ENCODE data around the gene HMG20B. TPM values are rescaled to one million over a fixed set of nuclear protein-coding genes. Genes with fewer than 3 reads are reported as not detected.

Gene HMG20B
- total RNA-seq, 1 donor from 2014 or later: 51.4 TPM

DNA sequence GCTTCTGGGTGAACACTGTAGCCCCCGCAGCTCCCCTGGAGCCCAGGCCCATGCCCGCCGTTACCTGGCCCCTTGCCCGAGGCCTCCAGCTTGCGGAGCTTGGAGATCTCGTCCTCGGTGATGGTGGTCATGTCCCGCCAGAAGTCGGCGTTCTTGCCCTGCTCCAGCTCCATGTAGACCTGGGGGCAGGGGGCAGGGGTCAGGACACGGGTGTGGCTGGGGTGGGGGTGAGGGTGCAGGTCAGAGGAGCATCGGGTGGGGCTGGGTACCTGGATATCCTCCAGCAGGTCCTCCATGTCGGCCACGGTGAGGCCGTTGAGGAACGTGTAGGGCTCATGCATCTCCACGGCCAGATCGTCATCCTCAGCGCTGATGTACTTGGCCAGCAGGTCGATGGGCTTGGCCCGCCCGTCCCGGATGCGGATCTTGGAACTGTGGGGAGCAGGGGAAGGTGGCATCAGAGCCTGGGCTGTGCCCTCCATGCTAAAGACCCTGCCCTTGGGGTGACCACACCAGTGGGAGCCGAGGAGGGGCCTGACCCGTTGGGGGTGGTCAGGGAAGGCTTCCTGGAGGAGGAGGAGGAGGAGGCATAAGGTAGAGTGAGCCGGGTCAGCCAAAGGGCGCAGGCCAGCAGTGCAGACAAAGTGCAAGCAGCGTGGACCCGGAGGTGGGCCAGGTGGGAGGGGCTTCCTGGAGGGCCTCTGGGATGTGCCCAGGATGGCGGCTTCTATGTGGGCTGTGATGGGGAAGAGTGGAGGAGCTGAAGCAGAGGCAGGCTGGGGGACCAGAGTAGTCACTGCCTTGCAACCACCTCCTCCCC, 46.3 kb downstream of the HMG20B start:
- peaks cover 3% of the 10 kb centered on the region for H3F3A ChIP-seq (ENCODE audit: low read depth)
- Mint-ChIP-seq H3K9me3 (no peaks in the 10 kb centered on the region), H3K27ac (no peak overlapping the region), H3K36me3 (peaks cover 2% of the 10 kb centered on the region), H3K4me3 (no peak overlapping the region), H3K27me3 (ENCODE audit: insufficient read depth, low read depth) (no peaks in the 10 kb centered on the region), H3K4me1 (peaks cover under 1% of the 10 kb centered on the region)
- no peak overlapping the region for H3K4me3 ChIP-seq
- no peak overlapping the region for H3K27ac ChIP-seq
- no peak for TF ChIP-seq EZH2phosphoT487 (IDR thresholded peaks at IDR 0.05)
- no peaks in the 10 kb centered on the region for H3K27me3 ChIP-seq
- H3K9ac ChIP-seq: no peak overlapping the region
- no peaks in the 10 kb centered on the region for H3K79me2 ChIP-seq (ENCODE audit: low read depth)
- H3K36me3 ChIP-seq: no peaks in the 10 kb centered on the region
- H3K4me2 ChIP-seq: no peak overlapping the region
- H2AFZ ChIP-seq (replicated peaks): no peak overlapping the region
- no peaks in the 10 kb centered on the region for H3K9me3 ChIP-seq (ENCODE audit: low read depth)
- DNase-seq (ENCODE audit: low spot score): no peak
- H4K20me1 ChIP-seq (ENCODE audit: low read depth): peaks cover 7% of the 10 kb centered on the region
- no peaks in the 10 kb centered on the region for H3K4me1 ChIP-seq

GRCh38 chr19:3619631-3620012, 46.9 kb downstream of the HMG20B start:
- H3K36me3 ChIP-seq: no peaks in the 10 kb centered on the region
- Mint-ChIP-seq H3K27ac (no peak overlapping the region), H3K36me3 (peaks cover 2% of the 10 kb centered on the region), H3K4me3 (no peak overlapping the region), H3K4me1 (peaks cover 7% of the 10 kb centered on the region), H3K9me3 (no peaks in the 10 kb centered on the region), H3K27me3 (ENCODE audit: insufficient read depth, low read depth) (no peaks in the 10 kb centered on the region)
- no peaks in the 10 kb centered on the region for H3K27me3 ChIP-seq
- H3K79me2 ChIP-seq (ENCODE audit: low read depth): peaks cover 2% of the 10 kb centered on the region
- DNase-seq (ENCODE audit: low spot score): no peak
- no peaks in the 10 kb centered on the region for H3K4me1 ChIP-seq
- H3K4me2 ChIP-seq: no peak overlapping the region
- TF ChIP-seq EZH2phosphoT487 (IDR thresholded peaks at IDR 0.05) (no peak), EZH2 (IDR thresholded peaks at IDR 0.05) (no peak), CTCF (IDR thresholded peaks at IDR 0.05) (no peak)
- H3K27ac ChIP-seq: no peak overlapping the region
- H4K20me1 ChIP-seq (ENCODE audit: low read depth): peaks cover 12% of the 10 kb centered on the region
- no peak overlapping the region for H3K4me3 ChIP-seq
- peaks cover 3% of the 10 kb centered on the region for H3F3A ChIP-seq (ENCODE audit: low read depth)
- no peak overlapping the region for H3K9ac ChIP-seq
- H2AFZ ChIP-seq (replicated peaks): no peak overlapping the region
- no peaks in the 10 kb centered on the region for H3K9me3 ChIP-seq (ENCODE audit: low read depth)

DNA sequence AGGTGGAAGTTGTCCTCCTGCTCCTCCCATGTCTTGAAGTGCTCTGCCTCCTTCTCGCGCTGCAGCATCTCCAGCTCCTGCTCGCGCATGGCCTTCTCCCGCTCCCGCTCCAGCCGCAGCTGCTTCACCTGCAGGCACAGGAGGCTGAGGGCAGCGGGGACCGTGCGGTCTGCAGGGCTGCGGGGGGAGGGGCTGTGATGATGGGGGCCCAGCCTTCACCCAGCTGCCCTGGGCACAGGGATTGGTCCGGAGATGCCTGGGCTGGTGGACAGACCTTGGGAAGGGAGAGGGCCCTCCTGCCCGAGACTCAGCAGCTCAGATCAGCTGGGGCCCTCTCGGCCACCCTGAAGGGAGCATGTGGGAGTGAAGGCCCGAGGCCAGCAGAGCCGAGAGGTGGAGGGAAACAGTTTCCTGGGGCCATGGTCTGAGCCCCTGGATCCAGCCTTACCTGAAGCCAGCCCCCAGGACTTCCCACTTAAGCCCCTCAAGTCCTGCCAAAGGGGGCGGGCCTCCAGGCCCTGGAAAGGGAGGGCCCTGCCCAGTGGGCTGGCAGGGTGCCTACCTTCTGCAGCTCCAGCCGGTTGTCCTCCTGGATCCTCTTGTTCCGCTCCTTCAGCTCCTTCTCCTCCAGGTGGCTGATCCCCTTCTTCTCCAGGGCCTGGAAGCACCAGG, 47.5 kb downstream of the HMG20B start:
- H3K79me2 ChIP-seq (ENCODE audit: low read depth): peaks cover 9% of the 10 kb centered on the region
- no peak for DNase-seq (ENCODE audit: low spot score)
- H3K4me1 ChIP-seq: peaks cover 3% of the 10 kb centered on the region
- H3F3A ChIP-seq (ENCODE audit: low read depth): peaks cover 3% of the 10 kb centered on the region
- no peak overlapping the region for H2AFZ ChIP-seq (replicated peaks)
- peaks cover 18% of the 10 kb centered on the region for H4K20me1 ChIP-seq (ENCODE audit: low read depth)
- Mint-ChIP-seq H3K27me3 (ENCODE audit: insufficient read depth, low read depth) (no peaks in the 10 kb centered on the region), H3K4me1 (peaks cover 11% of the 10 kb centered on the region), H3K27ac (no peak overlapping the region), H3K4me3 (no peak overlapping the region), H3K36me3 (peaks cover 2% of the 10 kb centered on the region), H3K9me3 (no peaks in the 10 kb centered on the region)
- H3K9ac ChIP-seq: no peak overlapping the region
- H3K27me3 ChIP-seq: no peaks in the 10 kb centered on the region
- TF ChIP-seq EZH2 (IDR thresholded peaks at IDR 0.05) (no peak), CTCF (IDR thresholded peaks at IDR 0.05) (no peak), EZH2phosphoT487 (IDR thresholded peaks at IDR 0.05) (no peak)
- H3K27ac ChIP-seq: no peak overlapping the region
- no peak overlapping the region for H3K4me3 ChIP-seq
- H3K4me2 ChIP-seq: no peak overlapping the region
- H3K36me3 ChIP-seq: no peaks in the 10 kb centered on the region
- no peaks in the 10 kb centered on the region for H3K9me3 ChIP-seq (ENCODE audit: low read depth)
